Measurements from ENCODE around the gene B4GALNT4.

DNA sequence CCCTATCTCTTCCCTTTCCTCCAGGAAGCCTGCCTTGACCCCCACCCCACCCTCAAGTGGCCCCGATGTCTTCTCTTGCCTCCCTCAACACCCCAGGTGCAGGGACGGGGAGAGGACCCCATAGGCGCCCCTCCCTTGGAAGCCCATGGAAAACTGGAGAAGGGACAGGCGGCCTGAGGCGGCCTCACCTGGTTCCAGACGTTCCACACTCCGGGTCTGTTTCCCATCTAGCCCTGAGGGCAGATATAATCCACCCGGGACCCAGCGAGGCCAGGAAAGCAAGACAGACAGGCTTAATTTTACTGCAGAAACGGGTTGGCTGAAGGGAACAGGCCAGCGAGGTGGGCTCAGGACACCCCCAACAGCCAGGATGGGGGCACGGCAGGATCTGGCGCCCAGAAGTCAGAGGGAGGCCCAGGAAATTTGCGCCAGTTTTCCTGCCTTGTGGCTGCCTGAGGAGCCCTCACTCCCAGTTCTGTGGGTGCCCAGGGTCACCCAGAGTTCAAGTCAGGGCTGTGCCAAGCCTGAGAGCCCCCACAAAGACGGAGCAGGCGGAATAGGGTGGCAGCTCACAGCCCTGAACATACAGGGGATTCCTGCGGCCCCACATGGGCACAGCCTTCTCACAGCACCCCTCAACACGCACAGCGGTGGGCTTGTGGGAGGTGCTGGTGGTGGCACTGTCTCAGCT, 48.5 kb downstream of the B4GALNT4 start:
- TF ChIP-seq GATA2 (IDR thresholded peaks at IDR 0.05; ENCODE audit: low read depth, low read length) (no peak), GATA3 (IDR thresholded peaks at IDR 0.05; ENCODE audit: low read depth, low read length) (no peak)

Measured in SH-SY5Y (cell line).